MM.1S (cell line): ENCODE results near the gene VAC14.

Experiments used
- DNase-seq: peaks from one replicate; pipeline ENCODE4 v3.0.0-alpha.2; 2015
- H2AFZ ChIP-seq: fragments of 300-600 bp; sonication (generic); 2 replicates; pipeline ENCODE4 v1.6.0; 2016; ENCODE audit warnings: antibody characterized with exemption, low read length
- H3F3A ChIP-seq: fragments of 300-600 bp; sonication (generic); 2 replicates; pipeline ENCODE4 v1.6.1; 2016; ENCODE audit warnings: mild to moderate bottlenecking, antibody characterized with exemption, low read length, moderate library complexity, mixed read lengths; ENCODE audit not compliant: insufficient read depth
- H3K27ac ChIP-seq: fragments of 300-600 bp; sonication (generic); 2 replicates; pipeline ENCODE4 v1.5.1; 2016; ENCODE audit warnings: mild to moderate bottlenecking, low read length
- H3K27me3 ChIP-seq: fragments of 300-600 bp; sonication (generic); replicated peaks from 2 replicates; pipeline ENCODE4 v1.6.0; 2016; ENCODE audit warnings: low read length; ENCODE audit not compliant: insufficient read depth
- H3K36me3 ChIP-seq: fragments of 300-600 bp; sonication (generic); replicated peaks from 2 replicates; pipeline ENCODE4 v1.6.1; 2016; ENCODE audit warnings: mild to moderate bottlenecking, low read length, mixed read lengths; ENCODE audit not compliant: insufficient read depth
- H3K4me1 ChIP-seq: fragments of 300-600 bp; sonication (generic); 2 replicates; pipeline ENCODE4 v1.6.1; 2016; ENCODE audit warnings: low read length, mixed read lengths
- H3K4me2 ChIP-seq: fragments of 300-600 bp; sonication (generic); 2 replicates; pipeline ENCODE4 v1.6.0; 2016; ENCODE audit warnings: low read depth, low read length
- H3K4me3 ChIP-seq: fragments of 300-600 bp; sonication (generic); 2 replicates; pipeline ENCODE4 v1.5.1; 2016; ENCODE audit warnings: low read length, mixed read lengths
- H3K79me2 ChIP-seq: fragments of 300-600 bp; sonication (generic); 2 replicates; pipeline ENCODE4 v1.6.1; 2016; ENCODE audit warnings: mixed run types, low read length, mixed read lengths
- H3K9ac ChIP-seq: fragments of 300-600 bp; sonication (generic); 2 replicates; pipeline ENCODE4 v1.6.1; 2016; ENCODE audit warnings: low read length, mixed read lengths
- H3K9me2 ChIP-seq: fragments of 300-600 bp; sonication (generic); replicated peaks from 2 replicates; pipeline ENCODE4 v1.6.1; 2016; ENCODE audit warnings: mild to moderate bottlenecking, low read length, mixed read lengths; ENCODE audit not compliant: insufficient read depth
- H3K9me3 ChIP-seq: fragments of 300-600 bp; sonication (generic); replicated peaks from 2 replicates; pipeline ENCODE4 v1.6.1; 2016; ENCODE audit warnings: mild to moderate bottlenecking, low read length, mixed read lengths; ENCODE audit not compliant: insufficient read depth
- H4K20me1 ChIP-seq: fragments of 300-600 bp; sonication (generic); 2 replicates; pipeline ENCODE4 v1.6.1; 2016; ENCODE audit warnings: mild to moderate bottlenecking, low read length, moderate library complexity, mixed read lengths; ENCODE audit not compliant: insufficient read depth
- CTCF ChIP-seq: fragments of 300-600 bp; sonication (generic); IDR thresholded peaks from 2 replicates; pipeline ENCODE4 v1.5.1; 2016; ENCODE audit warnings: antibody characterized with exemption, low read length, mixed read lengths
- EZH2 ChIP-seq: fragments of 300-600 bp; sonication (generic); optimal IDR thresholded peaks from 2 replicates; pipeline ENCODE3; 2017; ENCODE audit warnings: low read depth, mild to moderate bottlenecking, antibody characterized with exemption, low read length, mixed read lengths
- EZH2phosphoT487 ChIP-seq: fragments of 300-600 bp; sonication (generic); IDR thresholded peaks from 2 replicates; pipeline ENCODE4 v1.6.1; 2018; ENCODE audit warnings: antibody characterized with exemption, low read length

VAC14 gene

GRCh38 chr16:70734522-70735095, 66.3 kb downstream of the VAC14 start:
- Histone ChIP-seq H3K4me1 (peaks cover 29% of the 10 kb centered on the region), H3F3A (peaks cover 20% of the 10 kb centered on the region), H4K20me1 (no peaks in the 10 kb centered on the region), H3K4me3 (no peak overlapping the region), H3K9me2 (no peaks in the 10 kb centered on the region), H3K27me3 (no peaks in the 10 kb centered on the region), H3K27ac (no peak overlapping the region), H2AFZ (no peak overlapping the region), H3K36me3 (no peaks in the 10 kb centered on the region; the same call in 1 of the 2 replicates), H3K4me2 (no peak overlapping the region), H3K9me3 (no peaks in the 10 kb centered on the region), H3K9ac (no peak overlapping the region), H3K79me2 (peaks cover 36% of the 10 kb centered on the region)
- TF ChIP-seq EZH2phosphoT487, result no peak
- TF ChIP-seq CTCF, result no peak
- TF ChIP-seq EZH2, result no peak
- no peak for DNase-seq

GRCh38 chr16:70730944-70731343, 70.0 kb downstream of the VAC14 start:
- Histone ChIP-seq H4K20me1 (no peaks in the 10 kb centered on the region), H3K4me1 (no peaks in the 10 kb centered on the region), H3K36me3 (no peaks in the 10 kb centered on the region; the same call in 1 of the 2 replicates), H3K9me2 (no peaks in the 10 kb centered on the region), H3F3A (no peaks in the 10 kb centered on the region), H3K27ac (no peak overlapping the region), H3K9ac (no peak overlapping the region), H3K4me2 (no peak overlapping the region), H3K4me3 (no peak overlapping the region), H3K9me3 (no peaks in the 10 kb centered on the region), H3K27me3 (no peaks in the 10 kb centered on the region), H3K79me2 (peaks cover 16% of the 10 kb centered on the region), H2AFZ (no peak overlapping the region)
- no peak for TF ChIP-seq EZH2phosphoT487
- TF ChIP-seq EZH2, result no peak
- no peak for TF ChIP-seq CTCF
- DNase-seq, result no peak

GRCh38 chr16:70730031-70730430, 70.9 kb downstream of the VAC14 start:
- no peaks in the 10 kb centered on the region for H3K27me3 ChIP-seq
- H3K27ac ChIP-seq, result no peak overlapping the region
- no peaks in the 10 kb centered on the region for H3K4me1 ChIP-seq
- DNase-seq, result no peak
- H2AFZ ChIP-seq, result no peak overlapping the region
- H3K9me3 ChIP-seq, result no peaks in the 10 kb centered on the region
- no peaks in the 10 kb centered on the region for H3K9me2 ChIP-seq
- no peaks in the 10 kb centered on the region for H3F3A ChIP-seq
- H4K20me1 ChIP-seq, result no peaks in the 10 kb centered on the region
- H3K79me2 ChIP-seq, result peaks cover 7% of the 10 kb centered on the region; the same call in 1 of the 2 replicates
- H3K4me2 ChIP-seq, result no peak overlapping the region
- no peak overlapping the region for H3K9ac ChIP-seq
- no peaks in the 10 kb centered on the region; the same call in 1 of the 2 replicates for H3K36me3 ChIP-seq
- no peak overlapping the region for H3K4me3 ChIP-seq
- TF ChIP-seq CTCF, result no peak
- no peak for TF ChIP-seq EZH2phosphoT487
- no peak for TF ChIP-seq EZH2
